ENCODE results near the gene CACNA1H. TPM values are rescaled to one million over a fixed set of nuclear protein-coding genes. Genes with fewer than 3 reads are reported as not detected.
"Not testable (repeated sequence)": the region's sequence is repeated elsewhere in the genome, so short reads cannot be mapped to it uniquely, and the experiment has no call there.

The CACNA1H gene
- total and polyA plus RNA-seq, 2 experiments from 2014 or later, result 0.11 TPM; not detected in 1

DNA sequence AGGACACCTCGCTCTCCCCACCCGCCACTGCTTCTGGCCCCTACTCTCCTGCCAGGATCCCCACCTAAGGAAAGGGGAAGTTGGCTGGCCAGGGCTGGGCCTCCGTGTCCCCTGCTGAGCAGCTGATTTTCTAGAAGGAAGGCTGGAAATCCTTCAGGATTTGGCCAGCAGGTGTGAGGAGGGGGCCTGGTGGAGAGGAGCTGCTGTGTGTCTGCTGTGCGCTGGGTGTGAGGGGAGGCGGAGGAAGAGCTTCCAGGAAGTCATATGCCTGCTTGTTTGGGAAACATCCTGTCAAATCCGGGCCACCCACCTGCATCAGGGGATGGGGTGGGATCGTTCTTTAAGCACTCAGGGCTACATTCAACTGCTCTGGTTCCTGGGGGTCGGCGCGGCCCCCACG is 43.6 kb downstream of the CACNA1H start:
- H3K27ac ChIP-seq, result no peak overlapping the region
- no peak overlapping the region for H3K4me2 ChIP-seq (ENCODE audit: unreplicated experiment)
- no peaks in the 10 kb centered on the region for H3F3A ChIP-seq (ENCODE audit: insufficient read depth)
- no peaks in the 10 kb centered on the region for H3K9me3 ChIP-seq (ENCODE audit: low read depth)
- no peaks in the 10 kb centered on the region for H3K79me2 ChIP-seq (ENCODE audit: insufficient read depth)
- no peaks in the 10 kb centered on the region for H3K27me3 ChIP-seq (replicated peaks; ENCODE audit: insufficient read depth)
- H2AFZ ChIP-seq, result no peak overlapping the region
- H3K36me3 ChIP-seq (ENCODE audit: low read depth), result no peaks in the 10 kb centered on the region
- no peaks in the 10 kb centered on the region for H3K9me2 ChIP-seq (ENCODE audit: insufficient read depth)
- no peak overlapping the region for H3K9ac ChIP-seq
- H3K4me3 ChIP-seq, result no peak overlapping the region
- no peaks in the 10 kb centered on the region for H3K4me1 ChIP-seq (ENCODE audit: insufficient read depth)
- no peaks in the 10 kb centered on the region for H4K20me1 ChIP-seq (ENCODE audit: insufficient read depth)
- DNase-seq, result no peak
- 49 to 60% methylated on average over 11 of the region's 11 CpGs for WGBS, 2 experiments (ENCODE audit: low coverage in 1 of 2, low lambda C conversion rate in 2 of 2, missing lambda C conversion rate in 2 of 2)
- TF ChIP-seq EZH2 (IDR thresholded peaks at IDR 0.05; ENCODE audit: insufficient read depth, poor library complexity, severe bottlenecking) (no peak), EZH2phosphoT487 (IDR thresholded peaks at IDR 0.05; ENCODE audit: insufficient read depth, low read depth) (no peak)
- in situ Hi-C loops (cut with MboI), result no loop called here

DNA sequence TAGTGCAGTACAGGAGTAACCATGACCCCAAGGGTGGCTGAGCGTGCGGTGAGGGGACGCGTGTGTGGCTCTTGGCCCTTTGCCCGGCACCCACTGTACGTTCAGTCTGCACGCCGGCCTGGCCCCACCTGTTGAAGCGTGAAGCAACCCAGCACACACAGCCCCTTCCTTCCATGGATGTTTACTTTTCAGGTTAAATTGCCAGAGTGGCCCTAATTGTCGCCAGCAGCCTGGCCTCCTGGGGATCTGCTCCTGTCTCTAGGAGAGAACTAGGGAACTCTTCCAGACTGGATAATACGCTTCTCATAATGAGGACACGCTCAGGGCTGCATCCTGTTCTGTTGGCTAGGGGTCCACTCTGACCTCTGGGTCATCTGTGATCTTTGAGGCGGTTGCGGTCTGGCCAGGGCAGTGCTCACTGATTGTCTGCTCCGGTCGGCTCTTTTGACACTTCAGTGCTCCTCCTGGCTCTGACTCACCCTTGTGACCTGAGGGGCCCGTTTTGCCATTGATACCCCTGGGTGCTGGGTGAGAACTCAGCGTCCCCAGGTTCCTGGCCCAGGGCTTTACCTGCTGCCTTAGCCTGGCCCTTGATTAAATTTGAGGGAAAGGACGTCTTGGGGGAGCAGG is 44.4 kb downstream of the CACNA1H start:
- no peaks in the 10 kb centered on the region for H3K36me3 ChIP-seq (ENCODE audit: low read depth)
- in situ Hi-C loops (cut with MboI), result no loop called here
- WGBS, 2 experiments (ENCODE audit: low coverage in 1 of 2, low lambda C conversion rate in 2 of 2, missing lambda C conversion rate in 2 of 2), result 60 to 66% methylated on average over 19 of the region's 19 CpGs
- no peaks in the 10 kb centered on the region for H3K79me2 ChIP-seq (ENCODE audit: insufficient read depth)
- H3K27ac ChIP-seq, result no peak overlapping the region
- no peak overlapping the region for H3K4me3 ChIP-seq
- H3K9ac ChIP-seq, result no peak overlapping the region
- no peak overlapping the region for H2AFZ ChIP-seq
- no peaks in the 10 kb centered on the region for H3K9me3 ChIP-seq (ENCODE audit: low read depth)
- H3K9me2 ChIP-seq (ENCODE audit: insufficient read depth), result no peaks in the 10 kb centered on the region
- H3K4me1 ChIP-seq (ENCODE audit: insufficient read depth), result no peaks in the 10 kb centered on the region
- H3K27me3 ChIP-seq (replicated peaks; ENCODE audit: insufficient read depth), result no peaks in the 10 kb centered on the region
- DNase-seq, result no peak
- H4K20me1 ChIP-seq (ENCODE audit: insufficient read depth), result no peaks in the 10 kb centered on the region
- H3K4me2 ChIP-seq (ENCODE audit: unreplicated experiment), result no peak overlapping the region
- TF ChIP-seq EZH2phosphoT487 (IDR thresholded peaks at IDR 0.05; ENCODE audit: insufficient read depth, low read depth) (no peak), EZH2 (IDR thresholded peaks at IDR 0.05; ENCODE audit: insufficient read depth, poor library complexity, severe bottlenecking) (no peak)
- no peaks in the 10 kb centered on the region for H3F3A ChIP-seq (ENCODE audit: insufficient read depth)

DNA sequence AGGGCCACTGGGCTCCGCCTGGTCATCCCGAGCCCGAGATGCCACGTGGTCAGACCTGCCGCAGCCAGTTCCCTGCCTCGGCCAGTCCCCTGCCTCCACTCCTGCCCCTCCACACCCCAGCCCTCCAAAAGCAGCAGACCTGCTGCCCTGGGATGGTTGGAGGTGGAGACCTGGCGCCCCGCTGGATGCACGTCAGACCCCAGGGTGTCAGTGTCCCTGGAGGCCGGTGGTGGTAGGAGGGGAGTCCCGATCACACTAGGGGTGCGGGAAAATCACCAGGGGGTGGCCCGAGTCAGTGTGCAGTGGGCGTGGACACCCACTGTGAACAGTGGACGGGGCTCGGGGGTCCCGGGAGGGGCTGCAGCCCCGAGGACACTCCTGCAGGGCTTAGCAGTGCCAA is 45.3 kb downstream of the CACNA1H start:
- WGBS, 2 experiments (ENCODE audit: low coverage in 1 of 2, low lambda C conversion rate in 2 of 2, missing lambda C conversion rate in 2 of 2), result 79 to 80% methylated on average over 16 of the region's 18 CpGs
- Histone ChIP-seq H3K4me2 (ENCODE audit: unreplicated experiment) (no peak overlapping the region), H3K9ac (no peak overlapping the region), H4K20me1 (ENCODE audit: insufficient read depth) (no peaks in the 10 kb centered on the region), H3F3A (ENCODE audit: insufficient read depth) (no peaks in the 10 kb centered on the region), H3K4me3 (no peak overlapping the region), H3K27me3 (replicated peaks; ENCODE audit: insufficient read depth) (no peaks in the 10 kb centered on the region), H3K9me2 (ENCODE audit: insufficient read depth) (no peaks in the 10 kb centered on the region), H3K4me1 (ENCODE audit: insufficient read depth) (no peaks in the 10 kb centered on the region), H2AFZ (no peak overlapping the region), H3K79me2 (ENCODE audit: insufficient read depth) (no peaks in the 10 kb centered on the region), H3K27ac (no peak overlapping the region), H3K9me3 (ENCODE audit: low read depth) (no peaks in the 10 kb centered on the region), H3K36me3 (ENCODE audit: low read depth) (no peaks in the 10 kb centered on the region)
- in situ Hi-C loops (cut with MboI), result no loop called here
- DNase-seq, result no peak
- TF ChIP-seq EZH2phosphoT487 (IDR thresholded peaks at IDR 0.05; ENCODE audit: insufficient read depth, low read depth) (no peak), EZH2 (IDR thresholded peaks at IDR 0.05; ENCODE audit: insufficient read depth, poor library complexity, severe bottlenecking) (no peak)

DNA sequence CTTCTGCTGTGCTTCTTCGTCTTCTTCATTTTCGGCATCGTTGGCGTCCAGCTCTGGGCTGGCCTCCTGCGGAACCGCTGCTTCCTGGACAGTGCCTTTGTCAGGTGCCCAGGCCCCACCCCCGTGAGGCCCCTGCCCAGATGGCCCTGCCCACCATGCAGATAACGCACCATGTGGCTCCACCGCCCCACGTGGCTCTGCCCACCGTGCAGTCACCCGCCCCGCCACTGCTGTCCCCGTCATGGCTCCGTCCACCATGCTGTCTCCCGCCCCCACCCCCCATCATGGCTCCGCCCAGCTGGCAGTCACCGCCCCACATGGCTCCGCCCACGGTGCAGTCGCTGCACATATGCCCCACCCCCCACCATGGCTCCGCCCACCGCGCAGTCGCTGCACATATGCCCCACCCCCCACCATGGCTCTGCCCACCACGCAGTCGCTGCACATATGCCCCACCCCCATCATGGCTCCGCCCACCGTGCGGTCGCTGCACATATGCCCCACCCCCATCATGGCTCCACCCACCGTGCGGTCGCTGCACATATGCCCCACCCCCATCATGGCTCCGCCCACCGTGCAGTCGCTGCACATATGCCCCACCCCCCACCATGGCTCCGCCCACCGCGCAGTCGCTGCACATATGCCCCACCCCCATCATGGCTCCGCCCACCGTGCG is 45.9 kb downstream of the CACNA1H start:
- H3F3A ChIP-seq (ENCODE audit: insufficient read depth); H3K36me3 ChIP-seq (ENCODE audit: low read depth); H3K9ac ChIP-seq; H4K20me1 ChIP-seq (ENCODE audit: insufficient read depth); H3K9me2 ChIP-seq (ENCODE audit: insufficient read depth); H3K79me2 ChIP-seq (ENCODE audit: insufficient read depth); H3K4me2 ChIP-seq (ENCODE audit: unreplicated experiment); H2AFZ ChIP-seq; DNase-seq; H3K4me3 ChIP-seq; in situ Hi-C loops (cut with MboI); H3K27me3 ChIP-seq (replicated peaks; ENCODE audit: insufficient read depth); H3K9me3 ChIP-seq (ENCODE audit: low read depth); H3K27ac ChIP-seq; H3K4me1 ChIP-seq (ENCODE audit: insufficient read depth): not testable (repeated sequence)
- whole genome bisulfite sequencing, 2 experiments (ENCODE audit: low coverage in 1 of 2, low lambda C conversion rate in 2 of 2, missing lambda C conversion rate in 2 of 2), result 79 to 94% methylated on average over 6 to 44 of the region's 44 CpGs

Data from GM23248 (cell line).